Neuronal stem cell (in vitro differentiated cells): Measurements from ENCODE around the gene TAS2R1.
A peak's percentile ranks its signal among the peaks of the same experiment; 100 is the strongest.

Experiments
- DNase-seq: peaks from one replicate; pipeline ENCODE4 v3.0.0-alpha.2; 2013; ENCODE audit warnings: low spot score
- H2AFZ ChIP-seq: one replicate; pipeline ENCODE4 v1.6.1; 2013; ENCODE audit warnings: mild to moderate bottlenecking, low read length, inconsistent platforms
- H2AK5ac ChIP-seq: 2 replicates; pipeline ENCODE4 v1.6.1; 2013; ENCODE audit warnings: low read depth, mild to moderate bottlenecking, inconsistent platforms, low read length, moderate library complexity, mixed read lengths
- H2BK120ac ChIP-seq: 2 replicates; pipeline ENCODE4 v1.6.1; 2013; ENCODE audit warnings: low read depth, mild to moderate bottlenecking, inconsistent platforms, low read length, moderate library complexity, mixed read lengths
- H2BK12ac ChIP-seq: one replicate; pipeline ENCODE4 v1.6.1; 2013; ENCODE audit warnings: low read length, inconsistent platforms
- H2BK15ac ChIP-seq: 2 replicates; pipeline ENCODE4 v1.6.1; 2013; ENCODE audit warnings: mild to moderate bottlenecking, low read length, inconsistent platforms, mixed read lengths
- H2BK5ac ChIP-seq: one replicate; pipeline ENCODE4 v1.6.1; 2013; ENCODE audit warnings: inconsistent platforms, mild to moderate bottlenecking, low read length, moderate library complexity
- H3K14ac ChIP-seq: one replicate; pipeline ENCODE4 v1.6.1; 2013; ENCODE audit warnings: low read length, inconsistent platforms
- H3K18ac ChIP-seq: 2 replicates; pipeline ENCODE4 v1.6.1; 2013; ENCODE audit warnings: low read length, inconsistent platforms
- H3K23ac ChIP-seq: 2 replicates; pipeline ENCODE4 v1.6.1; 2013; ENCODE audit warnings: low read depth, mild to moderate bottlenecking, mixed read lengths, low read length, inconsistent platforms; ENCODE audit not compliant: poor library complexity
- H3K27ac ChIP-seq: replicated peaks from 3 replicates; pipeline ENCODE4 v1.5.1; 2013; ENCODE audit warnings: low read length, inconsistent platforms
- H3K27me3 ChIP-seq, 3 experiments: 2 replicates each; pipeline ENCODE4 v1.6.1; 2013; ENCODE audit warnings: low read length in 3 of 3, mild to moderate bottlenecking in 2 of 3, inconsistent platforms in 1 of 3, low read depth in 1 of 3, mixed read lengths in 1 of 3, moderate library complexity in 1 of 3; ENCODE audit not compliant: control insufficient read depth in 3 of 3, insufficient read depth in 3 of 3
- H3K36me3 ChIP-seq, 2 donors: replicated peaks in 1 of 2; 2 replicates each; pipeline ENCODE4 v1.6.1; 2013; ENCODE audit warnings: low read length in 2 of 2; ENCODE audit not compliant: control insufficient read depth in 2 of 2, insufficient read depth in 2 of 2
- H3K4ac ChIP-seq: 2 replicates; pipeline ENCODE4 v1.6.1; 2013; ENCODE audit warnings: inconsistent platforms, mild to moderate bottlenecking, low read length, moderate library complexity
- H3K4me1 ChIP-seq, 2 donors: 1 replicate in 1 of 2; 2 replicates in 1 of 2; pipeline ENCODE4 v1.6.1; 2013; ENCODE audit warnings: low read length in 2 of 2, low read depth in 1 of 2; ENCODE audit not compliant: control insufficient read depth in 2 of 2, insufficient read depth in 1 of 2
- H3K4me2 ChIP-seq: one replicate; pipeline ENCODE4 v1.6.1; 2013; ENCODE audit warnings: mild to moderate bottlenecking, low read length, inconsistent platforms; ENCODE audit not compliant: insufficient read depth, poor library complexity, severe bottlenecking
- H3K4me3 ChIP-seq, 2 donors: 2 replicates each; pipeline ENCODE4 v1.5.1; 2013; ENCODE audit warnings: low read length in 2 of 2, mild to moderate bottlenecking in 2 of 2, inconsistent platforms in 1 of 2, moderate library complexity in 1 of 2
- H3K79me1 ChIP-seq: one replicate; pipeline ENCODE4 v1.6.1; 2013; ENCODE audit warnings: low read depth, mild to moderate bottlenecking, inconsistent platforms, low read length, moderate library complexity
- H3K9ac ChIP-seq: one replicate; pipeline ENCODE4 v1.6.1; 2013; ENCODE audit warnings: mild to moderate bottlenecking, low read depth, low read length, inconsistent platforms; ENCODE audit not compliant: poor library complexity
- H3K9me3 ChIP-seq, 2 donors: replicated peaks in 1 of 2; 2 replicates each; pipeline versions ENCODE3 to v1.6.1; 2013; ENCODE audit warnings: low read length in 2 of 2, mild to moderate bottlenecking in 2 of 2, inconsistent platforms in 1 of 2, low read depth in 1 of 2, mixed read lengths in 1 of 2, moderate library complexity in 1 of 2; ENCODE audit not compliant: control insufficient read depth in 2 of 2, insufficient read depth in 1 of 2
- H4K8ac ChIP-seq: one replicate; pipeline ENCODE4 v1.6.1; 2013; ENCODE audit warnings: low read depth, mild to moderate bottlenecking, inconsistent platforms, low read length, moderate library complexity
- H4K91ac ChIP-seq: one replicate; pipeline ENCODE4 v1.6.1; 2013; ENCODE audit warnings: low read length, low read depth, mild to moderate bottlenecking, inconsistent platforms; ENCODE audit not compliant: poor library complexity
- WGBS, 2 donors: extraction: QIAGEN DNeasy Blood & Tissue Kit; methylation state at CpG; one replicate each; pipeline ENCODE4 v1.1.7; 2013; ENCODE audit warnings: missing lambda C conversion rate in 2 of 2, mixed read lengths in 1 of 2; ENCODE audit not compliant: insufficient read length in 2 of 2, insufficient replicate concordance in 1 of 2; ENCODE audit errors: extremely low coverage in 2 of 2; 5-methylcytosine and 5-hydroxymethylcytosine counted together

TAS2R1 gene

GRCh38 chr5:9615331-9615730, 14.8 kb downstream of the TAS2R1 start:
- H3K36me3 ChIP-seq = no peaks in the 10 kb centered on the region
- H2AFZ ChIP-seq = no peak overlapping the region
- H3K9me3 ChIP-seq = no peaks in the 10 kb centered on the region
- no peaks in the 10 kb centered on the region for H3K79me1 ChIP-seq
- H3K4me3 ChIP-seq = no peak overlapping the region
- no peak overlapping the region for H3K4ac ChIP-seq
- no peak overlapping the region for H2BK15ac ChIP-seq
- no peak overlapping the region for H2BK5ac ChIP-seq
- no peak overlapping the region for H4K91ac ChIP-seq
- H3K27me3 ChIP-seq = no peaks in the 10 kb centered on the region
- DNase-seq = no peak
- H3K23ac ChIP-seq = no peak overlapping the region
- no CpG with 5 or more reads among the region's 3 CpGs for WGBS, 2 donors
- no peak overlapping the region for H3K27ac ChIP-seq
- H2AK5ac ChIP-seq = no peak overlapping the region
- H3K4me1 ChIP-seq = peaks cover 0 to 2% of the 10 kb centered on the region in 2 donors
- H3K18ac ChIP-seq = no peak overlapping the region
- H4K8ac ChIP-seq = no peak overlapping the region
- H2BK12ac ChIP-seq = no peak overlapping the region
- H3K14ac ChIP-seq = no peak overlapping the region
- H2BK120ac ChIP-seq = no peak overlapping the region
- H3K9ac ChIP-seq = no peak overlapping the region
- no peak overlapping the region for H3K4me2 ChIP-seq

- Histone ChIP-seq H3K4me2 (no peak overlapping the region), H3K79me1 (no peaks in the 10 kb centered on the region), H3K27ac (no peak overlapping the region), H2BK120ac (no peak overlapping the region), H3K9me3 (no peaks in the 10 kb centered on the region), H4K8ac (no peak overlapping the region), H3K36me3 (no peaks in the 10 kb centered on the region), H2AFZ (no peak overlapping the region), H2AK5ac (no peak overlapping the region), H2BK12ac (no peak overlapping the region), H3K4me1 (peaks cover 0 to 2% of the 10 kb centered on the region in 2 donors), H3K4ac (no peak overlapping the region), H3K18ac (no peak overlapping the region), H2BK5ac (no peak overlapping the region), H2BK15ac (no peak overlapping the region), H3K9ac (no peak overlapping the region), H4K91ac (no peak overlapping the region), H3K14ac (no peak overlapping the region), H3K23ac (no peak overlapping the region), H3K4me3 (peak overlapping the region in 1 of 2 donors; percentile 6), H3K27me3 (no peaks in the 10 kb centered on the region)
- WGBS, 2 donors = no CpG with 5 or more reads among the region's 3 CpGs
- DNase-seq = no peak
Observed at GRCh38 chr5:9613360-9613759, 16.8 kb downstream of the TAS2R1 start.

GRCh38 chr5:9610969-9611368, 19.2 kb downstream of the TAS2R1 start:
- H2BK120ac ChIP-seq = no peak overlapping the region
- no CpG with 5 or more reads among the region's 2 CpGs for WGBS, 2 donors
- H3K9ac ChIP-seq = no peak overlapping the region
- no peak overlapping the region for H3K4me3 ChIP-seq
- H3K14ac ChIP-seq = no peak overlapping the region
- no peak overlapping the region for H4K91ac ChIP-seq
- no peak overlapping the region for H3K27ac ChIP-seq
- no peaks in the 10 kb centered on the region for H3K79me1 ChIP-seq
- H3K4ac ChIP-seq = no peak overlapping the region
- no peaks in the 10 kb centered on the region for H3K36me3 ChIP-seq
- H2BK15ac ChIP-seq = no peak overlapping the region
- H3K4me1 ChIP-seq = no peaks in the 10 kb centered on the region
- H2BK12ac ChIP-seq = no peak overlapping the region
- H3K23ac ChIP-seq = no peak overlapping the region
- no peak overlapping the region for H3K18ac ChIP-seq
- H2BK5ac ChIP-seq = no peak overlapping the region
- H4K8ac ChIP-seq = no peak overlapping the region
- no peak overlapping the region for H2AK5ac ChIP-seq
- H3K9me3 ChIP-seq = no peaks in the 10 kb centered on the region
- DNase-seq = no peak
- no peak overlapping the region for H3K4me2 ChIP-seq
- no peaks in the 10 kb centered on the region for H3K27me3 ChIP-seq
- no peak overlapping the region for H2AFZ ChIP-seq

- H2AK5ac ChIP-seq = no peak overlapping the region
- H3K27ac ChIP-seq = no peak overlapping the region
- H3K23ac ChIP-seq = no peak overlapping the region
- no peaks in the 10 kb centered on the region for H3K27me3 ChIP-seq
- H3K18ac ChIP-seq = no peak overlapping the region
- no peak overlapping the region for H2BK15ac ChIP-seq
- H3K4ac ChIP-seq = no peak overlapping the region
- H2BK5ac ChIP-seq = no peak overlapping the region
- no peak overlapping the region for H2AFZ ChIP-seq
- no peaks in the 10 kb centered on the region for H3K36me3 ChIP-seq
- H3K4me1 ChIP-seq = no peaks in the 10 kb centered on the region
- no peak overlapping the region for H4K8ac ChIP-seq
- no peak overlapping the region for H3K4me3 ChIP-seq
- no peak for DNase-seq
- WGBS, 2 donors = no CpG with 5 or more reads among the region's 1 CpG
- H3K4me2 ChIP-seq = no peak overlapping the region
- H3K14ac ChIP-seq = no peak overlapping the region
- H3K9me3 ChIP-seq = no peaks in the 10 kb centered on the region
- H3K9ac ChIP-seq = no peak overlapping the region
- no peaks in the 10 kb centered on the region for H3K79me1 ChIP-seq
- no peak overlapping the region for H2BK12ac ChIP-seq
- H2BK120ac ChIP-seq = no peak overlapping the region
- H4K91ac ChIP-seq = no peak overlapping the region
Observed at GRCh38 chr5:9610364-9610763, 19.8 kb downstream of the TAS2R1 start.
